ENCODE measurements around the gene NFIA. TPM values are rescaled to one million over a fixed set of nuclear protein-coding genes. Genes with fewer than 3 reads are reported as not detected.

NFIA gene
- polyA plus RNA-seq, 1 donor (not counting 4 experiments of a cell fraction or from before 2014, with no cell fraction given): 14.7 TPM

DNA sequence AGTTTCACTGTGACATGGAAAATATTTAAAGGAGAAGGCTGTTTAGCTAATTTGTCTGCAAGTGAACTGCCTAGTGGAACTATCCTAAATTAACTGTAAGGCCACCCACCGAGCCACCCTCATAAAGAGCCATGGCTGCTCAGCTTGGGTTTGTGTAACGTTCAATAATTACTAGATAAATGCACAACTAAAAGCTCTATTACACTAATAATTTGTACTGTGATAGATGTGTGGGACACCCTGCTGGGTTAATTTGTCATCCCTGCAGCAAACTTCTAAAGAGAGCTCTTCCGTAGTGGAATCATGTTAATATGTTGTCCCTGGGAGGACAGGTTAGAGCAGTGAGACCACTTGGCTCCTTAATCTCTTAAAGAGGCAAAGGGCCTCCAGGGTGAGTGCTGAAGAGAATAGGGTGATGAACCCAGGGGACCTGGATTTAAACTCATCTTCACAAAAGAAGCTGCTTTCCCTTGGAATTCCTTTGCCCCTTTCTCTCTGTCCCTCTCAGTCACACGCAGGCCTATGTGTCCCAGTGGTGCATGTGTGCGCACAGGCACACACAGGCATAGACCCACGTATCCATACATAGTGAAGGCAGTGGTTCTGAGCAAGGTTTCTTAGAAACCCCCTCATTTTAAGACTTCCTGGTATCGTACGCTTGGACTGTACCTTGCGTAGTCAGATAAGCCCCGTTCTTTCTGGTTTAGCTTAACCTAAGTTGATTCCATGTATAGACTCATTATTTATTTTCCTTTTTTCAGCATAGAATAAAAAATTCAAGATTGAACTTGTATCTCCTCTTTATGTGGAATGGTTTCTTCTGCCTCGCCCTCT, 310.3 kb downstream of the NFIA start:
- Histone ChIP-seq H3K4me3 (ENCODE audit: control insufficient read depth in 2 of 3, extremely low read depth in 1 of 3, insufficient read depth in 2 of 3, low read depth in 1 of 3, low read length in 3 of 3) (no peak overlapping the region), H3K27me3 (ENCODE audit: control insufficient read depth, extremely low read depth, insufficient read depth, low read length) (no peaks in the 10 kb centered on the region), H3K27ac (ENCODE audit: control insufficient read depth, insufficient read depth, low read length) (no peak overlapping the region), H4K20me1 (ENCODE audit: control insufficient read depth, extremely low read depth, insufficient read depth, low read length) (no peaks in the 10 kb centered on the region), H3K79me2 (ENCODE audit: control insufficient read depth, insufficient read depth, low read length) (no peaks in the 10 kb centered on the region), H3K4me1 (ENCODE audit: control insufficient read depth, extremely low read depth, insufficient read depth, low read length) (no peaks in the 10 kb centered on the region), H3K4me2 (ENCODE audit: control insufficient read depth, extremely low read depth, insufficient read depth, low read depth, low read length) (no peak overlapping the region), H3K36me3 (ENCODE audit: control insufficient read depth in 2 of 2, extremely low read depth in 1 of 2, insufficient read depth in 2 of 2, low read length in 2 of 2) (peaks cover 1 to 4% of the 10 kb centered on the region in 2 experiments), H3K9me3 (ENCODE audit: control insufficient read depth, low read depth, low read length) (no peaks in the 10 kb centered on the region), H3K9ac (ENCODE audit: control insufficient read depth, extremely low read depth, insufficient read depth, low read length) (no peak overlapping the region), H2AFZ (ENCODE audit: control insufficient read depth, low read length) (no peak overlapping the region), H3K9me1 (ENCODE audit: control insufficient read depth, extremely low read depth, insufficient read depth, low read length) (no peaks in the 10 kb centered on the region)
- DNase-seq (ENCODE audit: low read depth, low spot score): no peak
- dilution Hi-C loops (cut with MboI; ENCODE audit: extremely low pct_ligation_motif_present, low sequenced_read_pairs): no loop called here
- TF ChIP-seq EZH2 (IDR thresholded peaks at IDR 0.05; ENCODE audit: low read length): no peak
- TF ChIP-seq, protein P1, sequence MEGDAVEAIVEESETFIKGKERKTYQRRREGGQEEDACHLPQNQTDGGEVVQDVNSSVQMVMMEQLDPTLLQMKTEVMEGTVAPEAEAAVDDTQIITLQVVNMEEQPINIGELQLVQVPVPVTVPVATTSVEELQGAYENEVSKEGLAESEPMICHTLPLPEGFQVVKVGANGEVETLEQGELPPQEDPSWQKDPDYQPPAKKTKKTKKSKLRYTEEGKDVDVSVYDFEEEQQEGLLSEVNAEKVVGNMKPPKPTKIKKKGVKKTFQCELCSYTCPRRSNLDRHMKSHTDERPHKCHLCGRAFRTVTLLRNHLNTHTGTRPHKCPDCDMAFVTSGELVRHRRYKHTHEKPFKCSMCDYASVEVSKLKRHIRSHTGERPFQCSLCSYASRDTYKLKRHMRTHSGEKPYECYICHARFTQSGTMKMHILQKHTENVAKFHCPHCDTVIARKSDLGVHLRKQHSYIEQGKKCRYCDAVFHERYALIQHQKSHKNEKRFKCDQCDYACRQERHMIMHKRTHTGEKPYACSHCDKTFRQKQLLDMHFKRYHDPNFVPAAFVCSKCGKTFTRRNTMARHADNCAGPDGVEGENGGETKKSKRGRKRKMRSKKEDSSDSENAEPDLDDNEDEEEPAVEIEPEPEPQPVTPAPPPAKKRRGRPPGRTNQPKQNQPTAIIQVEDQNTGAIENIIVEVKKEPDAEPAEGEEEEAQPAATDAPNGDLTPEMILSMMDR (optimal IDR thresholded peaks at IDR 0.05 in 1 of 3, IDR thresholded peaks at IDR 0.05 in 1 of 3, conservative IDR thresholded peaks at IDR 0.05 in 1 of 3; ENCODE audit: extremely low read depth in 1 of 3, insufficient read depth in 2 of 3, low read length in 3 of 3): no peak
- no peak for FAIRE-seq

- Histone ChIP-seq H3K4me2 (ENCODE audit: control insufficient read depth, extremely low read depth, insufficient read depth, low read depth, low read length) (no peak overlapping the region), H3K27ac (ENCODE audit: control insufficient read depth, insufficient read depth, low read length) (no peak overlapping the region), H3K4me1 (ENCODE audit: control insufficient read depth, extremely low read depth, insufficient read depth, low read length) (no peaks in the 10 kb centered on the region), H3K9me1 (ENCODE audit: control insufficient read depth, extremely low read depth, insufficient read depth, low read length) (no peaks in the 10 kb centered on the region), H3K79me2 (ENCODE audit: control insufficient read depth, insufficient read depth, low read length) (no peaks in the 10 kb centered on the region), H3K9ac (ENCODE audit: control insufficient read depth, extremely low read depth, insufficient read depth, low read length) (no peak overlapping the region), H3K9me3 (ENCODE audit: control insufficient read depth, low read depth, low read length) (no peaks in the 10 kb centered on the region), H3K36me3 (ENCODE audit: control insufficient read depth in 2 of 2, extremely low read depth in 1 of 2, insufficient read depth in 2 of 2, low read length in 2 of 2) (peaks cover 1 to 4% of the 10 kb centered on the region in 2 experiments), H3K4me3 (ENCODE audit: control insufficient read depth in 2 of 3, extremely low read depth in 1 of 3, insufficient read depth in 2 of 3, low read depth in 1 of 3, low read length in 3 of 3) (no peak overlapping the region), H3K27me3 (ENCODE audit: control insufficient read depth, extremely low read depth, insufficient read depth, low read length) (no peaks in the 10 kb centered on the region), H2AFZ (ENCODE audit: control insufficient read depth, low read length) (no peak overlapping the region), H4K20me1 (ENCODE audit: control insufficient read depth, extremely low read depth, insufficient read depth, low read length) (no peaks in the 10 kb centered on the region)
- dilution Hi-C loops (cut with MboI; ENCODE audit: extremely low pct_ligation_motif_present, low sequenced_read_pairs): no loop called here
- DNase-seq (ENCODE audit: low read depth, low spot score) (no peak), FAIRE-seq (no peak)
- TF ChIP-seq EZH2 (IDR thresholded peaks at IDR 0.05; ENCODE audit: low read length): no peak
- TF ChIP-seq, protein P1 (optimal IDR thresholded peaks at IDR 0.05 in 1 of 3, IDR thresholded peaks at IDR 0.05 in 1 of 3, conservative IDR thresholded peaks at IDR 0.05 in 1 of 3; ENCODE audit: extremely low read depth in 1 of 3, insufficient read depth in 2 of 3, low read length in 3 of 3): no peak
These were observed 311.2 kb downstream of the NFIA start for GRCh38 chr1:61393575-61393974.
